ENCODE measurements around the gene SORD. TPM values are rescaled to one million over a fixed set of nuclear protein-coding genes. Genes with fewer than 3 reads are reported as not detected.
A peak's percentile ranks its signal among the peaks of the same experiment; 100 is the strongest.

Gene SORD
- total RNA-seq, 1 experiment from 2014 or later, result 123 TPM

DNA sequence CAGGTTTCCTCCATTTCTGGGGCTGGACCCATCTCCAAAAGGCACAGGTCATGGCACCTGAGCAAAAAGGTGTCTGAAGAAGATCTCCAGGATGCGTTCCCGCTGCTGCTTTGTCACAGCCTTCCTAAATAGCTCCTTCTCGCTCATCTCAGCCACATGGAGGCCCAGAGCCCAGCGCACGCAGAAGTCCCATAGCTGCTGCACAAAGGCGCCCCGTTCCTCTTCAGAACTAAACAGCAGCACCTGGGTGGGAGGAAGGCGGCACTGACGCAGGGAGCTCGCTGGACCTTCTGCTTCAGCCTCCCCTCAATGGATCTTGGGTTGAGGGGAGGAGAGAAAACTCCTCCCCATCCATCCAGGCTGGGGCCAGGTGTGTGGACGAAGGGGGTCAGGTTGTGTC, 82.6 kb downstream of the SORD start:
- DNase-seq (ENCODE audit: low read depth, low spot score), result no peak
- in situ Hi-C loops (cut with HindIII; ENCODE audit: low pct_unique_long_range_greater_than_20kb, low sequenced_read_pairs), result no loop called here

DNA sequence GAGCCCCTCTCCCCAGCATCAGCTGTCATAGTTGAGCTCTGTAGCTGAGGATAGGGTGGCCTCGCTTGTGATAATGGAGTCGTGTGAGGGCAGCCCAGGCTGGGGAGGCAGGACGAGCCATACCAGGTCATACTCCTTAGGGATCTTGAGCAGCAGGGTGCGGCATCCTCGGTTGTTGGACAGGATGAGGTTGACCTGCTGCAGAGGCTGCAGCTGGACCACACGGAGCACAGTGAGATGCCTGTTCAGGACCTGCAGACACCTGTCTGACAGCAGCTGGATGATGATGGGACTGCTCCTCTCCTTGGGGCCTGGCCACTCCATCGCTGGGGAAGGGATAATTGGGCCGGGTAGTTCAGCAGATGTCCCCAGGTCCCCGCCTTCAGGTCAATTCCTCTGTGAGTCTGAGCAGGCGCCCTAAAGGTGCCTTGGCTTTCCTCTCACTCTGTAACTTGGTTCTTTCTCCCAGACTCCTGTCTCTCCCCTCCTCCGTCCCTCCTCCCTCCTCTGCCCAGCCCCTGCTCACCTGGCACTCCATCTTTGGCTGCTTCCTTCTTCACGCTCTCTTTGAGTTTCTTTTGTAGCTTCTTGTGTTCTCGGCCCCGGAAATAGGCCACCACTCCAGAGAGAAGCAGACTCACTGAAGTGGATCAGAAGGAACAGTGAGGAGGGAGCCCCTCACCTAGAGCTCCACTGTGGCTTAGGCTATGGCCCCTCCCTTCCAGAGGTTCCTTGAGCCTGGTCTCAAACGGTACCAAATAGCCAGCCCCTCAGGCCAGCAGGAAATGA, 83.2 kb downstream of the SORD start:
- no peak for DNase-seq (ENCODE audit: low read depth, low spot score)
- in situ Hi-C loops (cut with HindIII; ENCODE audit: low pct_unique_long_range_greater_than_20kb, low sequenced_read_pairs), result no loop called here

DNA sequence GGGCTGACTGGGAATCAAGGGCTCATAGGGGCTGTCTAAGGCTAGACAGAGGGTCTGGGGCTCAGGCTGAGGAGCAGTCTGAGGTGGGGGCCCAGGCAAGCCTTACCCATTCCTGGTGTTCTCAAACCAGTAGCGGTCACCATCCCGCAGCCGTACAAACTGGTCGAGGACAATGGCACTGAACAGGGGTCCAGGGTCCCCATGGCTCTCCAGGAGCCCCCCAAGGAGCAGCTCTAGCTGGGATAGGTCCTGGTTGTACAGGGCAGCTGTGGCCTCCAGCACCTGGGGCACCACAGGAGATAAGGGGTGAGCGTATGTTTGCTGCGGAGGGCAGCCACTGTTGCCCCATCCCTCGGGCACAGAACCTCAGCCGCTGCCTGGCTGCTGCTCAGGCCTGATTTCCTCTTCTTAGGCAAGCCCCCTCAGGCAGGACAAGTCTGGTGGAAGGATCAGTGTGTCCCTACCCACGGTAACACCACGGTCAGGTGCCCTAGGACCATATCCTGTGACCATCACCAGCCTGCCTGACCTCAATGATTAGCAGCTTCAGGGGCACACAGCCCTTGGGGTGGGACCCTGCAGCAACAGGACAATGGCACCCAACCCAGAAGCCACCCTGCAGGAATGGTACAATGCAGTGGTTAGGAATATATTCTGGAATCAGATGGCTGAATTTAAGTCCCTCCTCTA, 85.1 kb downstream of the SORD start:
- in situ Hi-C loops (cut with HindIII; ENCODE audit: low pct_unique_long_range_greater_than_20kb, low sequenced_read_pairs), result no loop called here
- DNase-seq (ENCODE audit: low read depth, low spot score), result no peak

DNA sequence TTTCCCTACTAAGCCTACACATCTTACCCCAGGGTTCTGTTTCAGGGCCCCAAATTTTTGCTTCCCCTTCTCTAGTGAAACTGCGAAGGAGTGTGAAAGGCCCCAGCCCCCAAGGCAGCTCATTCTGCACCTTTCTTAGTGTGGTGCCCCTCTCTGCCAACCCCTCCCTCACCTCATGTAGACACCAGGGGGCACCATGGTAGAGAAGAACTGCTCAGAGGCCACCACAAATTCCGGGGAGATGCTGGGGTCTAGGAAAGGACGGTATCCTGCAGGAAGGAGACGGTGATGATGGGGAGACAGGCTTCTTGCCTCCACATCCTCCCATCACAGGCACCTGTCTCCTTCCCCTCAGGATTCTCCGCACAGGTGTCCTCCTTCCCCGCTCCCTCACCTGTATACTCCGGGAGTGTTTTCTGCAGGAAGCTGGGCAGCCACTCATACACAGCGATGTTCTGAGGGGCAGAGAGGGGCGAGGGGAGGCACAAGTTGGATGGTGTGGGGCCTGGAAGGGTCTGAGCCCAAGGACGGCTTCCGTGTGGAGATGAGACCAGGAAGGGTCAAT, 87.3 kb downstream of the SORD start:
- DNase-seq (ENCODE audit: low read depth, low spot score), result no peak
- in situ Hi-C loops (cut with HindIII; ENCODE audit: low pct_unique_long_range_greater_than_20kb, low sequenced_read_pairs), result no loop called here

DNA sequence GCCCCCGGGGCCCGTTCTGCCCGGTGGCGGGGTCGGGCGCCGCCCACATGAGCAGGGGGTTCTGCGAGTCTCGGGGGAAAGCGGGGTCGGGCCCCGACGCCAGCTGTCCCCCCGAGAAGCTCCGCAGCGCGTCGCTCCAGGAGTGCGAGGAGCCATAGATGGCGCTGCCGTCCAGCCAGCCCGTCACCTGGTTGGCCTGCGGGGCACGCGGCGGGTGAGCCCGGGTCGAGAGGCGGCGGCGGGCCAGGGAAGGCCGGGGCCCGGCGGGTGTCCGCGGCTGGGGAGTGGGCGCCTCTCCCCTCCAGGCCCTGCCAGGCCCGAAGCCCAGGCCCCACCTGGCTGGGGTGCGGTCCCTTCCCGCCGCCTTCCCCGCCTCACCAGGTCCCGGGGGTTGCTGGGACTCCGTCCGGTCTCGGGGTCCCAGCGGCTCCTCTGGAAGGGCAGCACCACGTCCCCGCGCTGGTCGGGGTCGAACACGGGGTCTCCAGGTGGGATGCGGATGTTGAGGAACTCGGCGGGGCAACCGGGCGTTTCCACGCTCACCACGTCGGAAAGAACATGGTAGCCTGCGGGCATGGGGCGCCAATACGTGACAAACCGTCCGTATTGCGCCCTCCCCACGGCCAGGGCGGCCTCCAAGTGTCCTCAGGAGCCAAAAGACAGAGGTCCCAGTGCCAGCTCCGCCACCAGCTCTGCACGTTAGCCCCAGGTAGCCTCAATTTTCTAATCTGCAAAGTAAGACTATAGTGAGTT, 88.6 kb downstream of the SORD start:
- no peak for DNase-seq (ENCODE audit: low read depth, low spot score)
- in situ Hi-C loops (cut with HindIII; ENCODE audit: low pct_unique_long_range_greater_than_20kb, low sequenced_read_pairs), result no loop called here

DNA sequence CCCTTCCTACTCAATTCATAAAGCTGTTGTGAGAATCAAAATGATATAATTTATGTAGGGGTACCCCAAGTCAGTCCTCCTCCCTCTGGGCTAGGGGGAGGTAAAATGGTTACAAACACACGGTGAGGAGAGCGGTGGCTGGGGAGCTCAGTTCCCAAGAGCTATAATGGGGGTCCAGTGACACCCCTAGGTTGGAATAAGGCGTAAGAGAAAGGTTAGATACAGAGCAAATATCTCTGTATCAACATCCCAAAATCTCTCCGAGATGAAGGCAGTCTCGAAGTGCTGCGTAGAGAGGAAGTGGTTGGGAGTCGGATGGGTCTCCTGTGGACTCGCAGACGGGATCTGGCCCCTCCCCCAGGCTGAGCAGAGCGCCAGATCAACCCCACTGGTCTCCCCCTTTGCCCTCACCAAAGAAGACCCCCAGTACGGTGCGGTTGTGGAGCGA, 89.2 kb downstream of the SORD start:
- in situ Hi-C loops (cut with HindIII; ENCODE audit: low pct_unique_long_range_greater_than_20kb, low sequenced_read_pairs), result no loop called here
- DNase-seq (ENCODE audit: low read depth, low spot score), result no peak

DNA sequence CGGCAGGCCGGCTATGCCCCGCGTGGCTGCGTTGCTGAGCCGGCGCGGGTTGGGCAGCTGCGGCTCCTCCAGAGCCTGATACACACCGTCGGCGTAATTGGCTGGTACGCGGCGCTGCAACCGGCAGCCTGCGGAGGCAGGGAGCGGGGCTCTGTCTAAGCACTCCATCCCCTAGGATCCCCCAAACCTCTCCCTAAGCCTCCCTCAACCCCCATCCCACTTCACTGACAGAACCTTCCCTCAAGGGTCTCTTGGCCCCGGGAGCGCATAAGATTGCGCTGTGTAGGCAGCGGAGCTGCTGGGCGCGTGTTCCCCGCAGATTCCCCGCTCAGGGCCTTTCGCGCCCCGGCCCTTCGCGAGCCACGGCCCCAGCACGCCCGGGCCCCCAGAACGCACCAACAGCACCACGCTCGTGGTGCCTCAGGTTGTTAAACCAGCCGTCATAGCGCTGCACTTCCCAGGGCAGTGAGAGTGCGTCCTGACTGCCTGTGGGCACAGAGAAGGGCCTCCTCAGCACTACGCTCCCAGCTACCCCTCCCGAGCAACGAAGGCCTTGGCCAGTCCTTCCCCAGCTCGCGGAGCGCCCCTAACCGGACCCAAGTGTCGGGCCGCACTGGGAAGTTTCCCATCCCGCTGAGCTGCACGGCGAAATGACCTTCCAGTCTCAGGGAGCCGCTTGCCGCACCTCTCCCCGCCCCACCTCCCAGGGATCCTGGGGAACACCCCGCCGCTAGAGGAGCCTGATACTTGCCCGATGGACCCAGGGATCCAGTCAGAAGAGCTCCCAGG, 89.8 kb downstream of the SORD start:
- no peak for DNase-seq (ENCODE audit: low read depth, low spot score)
- in situ Hi-C loops (cut with HindIII; ENCODE audit: low pct_unique_long_range_greater_than_20kb, low sequenced_read_pairs), result no loop called here

DNA sequence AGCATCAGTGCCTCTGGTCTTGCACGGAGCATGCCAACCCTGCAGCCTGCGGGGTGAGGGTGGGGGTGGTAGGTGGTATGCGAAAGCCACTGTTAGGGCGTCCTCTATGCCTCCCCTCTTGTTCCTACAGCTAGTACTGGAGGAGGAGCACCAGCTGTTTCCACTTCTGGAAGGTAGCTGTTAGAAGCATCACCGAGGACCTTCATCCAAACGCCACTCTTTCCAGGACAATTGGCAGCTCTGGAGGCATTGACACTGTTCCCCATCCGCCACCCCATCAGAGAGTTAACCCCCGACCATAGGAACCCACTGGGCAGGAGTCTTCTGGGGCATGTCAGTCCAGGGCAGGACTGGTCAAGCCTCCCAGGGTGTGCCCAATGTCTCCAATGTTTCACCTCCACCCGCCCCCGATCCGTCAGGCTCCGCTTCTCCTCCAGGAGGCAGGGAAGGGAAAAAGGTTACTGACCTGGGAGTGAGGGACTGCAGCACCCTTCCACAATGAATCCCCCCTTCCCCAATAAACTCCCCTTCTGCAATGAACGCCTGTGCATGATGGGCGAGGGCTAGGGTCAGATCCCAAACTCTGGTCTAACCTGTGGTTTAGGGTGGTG, 90.5 kb downstream of the SORD start:
- no peak for DNase-seq (ENCODE audit: low read depth, low spot score)
- in situ Hi-C loops (cut with HindIII; ENCODE audit: low pct_unique_long_range_greater_than_20kb, low sequenced_read_pairs), result no loop called here

DNA sequence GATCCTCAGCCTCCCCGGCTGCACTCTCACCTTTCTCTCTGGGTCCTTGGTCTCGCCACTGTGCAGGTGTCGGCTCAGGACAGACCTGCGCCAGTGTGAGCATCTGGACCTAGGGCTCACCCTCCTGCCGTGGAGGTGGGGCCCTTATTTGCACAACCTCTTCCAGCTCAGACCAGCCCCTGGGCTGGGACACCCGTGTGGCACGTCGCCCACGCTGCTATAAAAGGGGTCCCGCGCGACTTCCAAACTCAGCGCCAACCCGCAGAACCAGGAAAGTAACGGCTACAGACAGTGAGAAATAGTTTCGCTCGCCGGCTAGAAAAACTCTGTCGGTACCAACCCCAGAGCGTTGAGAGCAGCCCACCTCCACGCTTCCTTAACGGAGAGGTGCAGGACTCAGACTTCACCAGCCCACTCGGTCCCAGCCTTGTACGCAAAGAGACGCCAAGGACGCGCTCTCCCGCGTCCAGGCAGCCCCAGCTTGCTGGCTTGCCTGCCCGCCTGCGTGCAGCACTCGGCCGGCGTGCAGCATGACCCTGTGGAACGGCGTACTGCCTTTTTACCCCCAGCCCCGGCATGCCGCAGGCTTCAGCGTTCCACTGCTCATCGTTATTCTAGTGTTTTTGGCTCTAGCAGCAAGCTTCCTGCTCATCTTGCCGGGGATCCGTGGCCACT, 91.2 kb downstream of the SORD start, which contains the start of the genes DUOX2 and DUOXA2:
Gene DUOX2 (minus strand): TSS at position 97 of the 675 bp plus-strand sequence. CDS start 761 bp downstream, outside the sequence.
Gene DUOXA2 (plus strand): TSS at position 251 of the 675 bp plus-strand sequence. CDS start 280 bp downstream, at position 531.
- in situ Hi-C loops (cut with HindIII; ENCODE audit: low pct_unique_long_range_greater_than_20kb, low sequenced_read_pairs), result no loop called here
- no peak for DNase-seq (ENCODE audit: low read depth, low spot score)

DNA sequence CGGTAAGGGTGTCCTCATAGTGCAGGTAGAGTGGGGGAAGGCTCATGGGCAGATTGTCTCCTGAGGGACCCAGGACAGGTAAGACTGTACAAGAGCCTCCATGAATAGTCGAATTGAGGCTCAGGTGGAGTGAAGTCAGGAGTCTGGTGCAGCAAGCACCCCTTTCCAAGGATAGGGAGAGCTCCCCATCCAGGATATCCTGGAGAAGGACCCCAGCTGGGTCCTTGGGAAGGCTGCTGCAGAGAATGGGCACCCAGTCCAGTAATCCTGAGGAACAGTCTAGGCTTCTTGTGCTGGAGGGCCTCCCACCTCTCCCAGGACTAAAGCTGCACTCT, 91.7 kb downstream of the SORD start:
- no peak for DNase-seq (ENCODE audit: low read depth, low spot score)
- in situ Hi-C loops (cut with HindIII; ENCODE audit: low pct_unique_long_range_greater_than_20kb, low sequenced_read_pairs), result no loop called here

DNA sequence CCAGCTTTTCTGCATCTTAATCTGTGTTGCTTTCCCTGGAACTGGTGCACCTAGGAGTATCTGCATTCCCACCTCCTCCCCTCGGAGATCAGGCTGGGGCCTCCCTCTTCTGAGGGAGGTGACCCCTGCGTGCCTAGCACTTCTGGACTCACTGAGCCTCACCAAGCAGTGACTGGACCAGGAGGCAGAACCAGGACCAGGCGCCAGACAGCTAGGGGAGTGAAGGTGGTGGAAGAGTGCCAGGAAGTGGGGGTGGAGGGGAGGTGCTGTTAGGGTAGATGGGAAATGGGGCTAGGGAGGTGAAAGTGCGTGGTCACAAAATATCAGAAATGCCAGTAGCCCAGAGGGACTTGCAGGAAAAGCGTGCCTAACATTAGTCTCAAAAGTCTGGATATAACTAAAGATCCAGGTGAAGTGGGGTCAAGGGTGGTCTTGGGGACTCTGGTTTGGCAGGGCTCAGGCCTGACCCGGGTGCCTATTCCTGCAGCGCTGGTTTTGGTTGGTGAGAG, 92.4 kb downstream of the SORD start:
- in situ Hi-C loops (cut with HindIII; ENCODE audit: low pct_unique_long_range_greater_than_20kb, low sequenced_read_pairs), result no loop called here
- DNase-seq (ENCODE audit: low read depth, low spot score), result no peak

DNA sequence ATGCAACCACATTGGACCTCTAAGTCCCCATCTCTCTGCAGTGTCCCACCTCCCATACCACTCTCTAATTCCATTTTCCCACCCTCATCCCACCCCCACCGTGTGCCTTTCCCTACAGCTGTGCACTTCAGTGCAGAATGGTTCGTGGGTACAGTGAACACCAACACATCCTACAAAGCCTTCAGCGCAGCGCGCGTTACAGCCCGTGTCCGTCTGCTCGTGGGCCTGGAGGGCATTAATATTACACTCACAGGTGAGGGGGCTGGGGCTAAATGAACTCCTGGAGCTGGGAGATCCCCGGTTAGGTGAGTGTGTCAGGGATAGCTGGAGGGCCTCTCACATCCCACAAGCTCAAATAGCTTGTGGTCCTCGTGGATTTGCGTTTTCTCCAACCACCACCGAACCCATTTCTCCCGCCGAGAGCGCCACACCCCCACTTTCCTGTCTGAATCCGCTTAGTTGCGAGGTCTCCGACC, 93.0 kb downstream of the SORD start:
- no peak for DNase-seq (ENCODE audit: low read depth, low spot score)
- in situ Hi-C loops (cut with HindIII; ENCODE audit: low pct_unique_long_range_greater_than_20kb, low sequenced_read_pairs), result no loop called here

DNA sequence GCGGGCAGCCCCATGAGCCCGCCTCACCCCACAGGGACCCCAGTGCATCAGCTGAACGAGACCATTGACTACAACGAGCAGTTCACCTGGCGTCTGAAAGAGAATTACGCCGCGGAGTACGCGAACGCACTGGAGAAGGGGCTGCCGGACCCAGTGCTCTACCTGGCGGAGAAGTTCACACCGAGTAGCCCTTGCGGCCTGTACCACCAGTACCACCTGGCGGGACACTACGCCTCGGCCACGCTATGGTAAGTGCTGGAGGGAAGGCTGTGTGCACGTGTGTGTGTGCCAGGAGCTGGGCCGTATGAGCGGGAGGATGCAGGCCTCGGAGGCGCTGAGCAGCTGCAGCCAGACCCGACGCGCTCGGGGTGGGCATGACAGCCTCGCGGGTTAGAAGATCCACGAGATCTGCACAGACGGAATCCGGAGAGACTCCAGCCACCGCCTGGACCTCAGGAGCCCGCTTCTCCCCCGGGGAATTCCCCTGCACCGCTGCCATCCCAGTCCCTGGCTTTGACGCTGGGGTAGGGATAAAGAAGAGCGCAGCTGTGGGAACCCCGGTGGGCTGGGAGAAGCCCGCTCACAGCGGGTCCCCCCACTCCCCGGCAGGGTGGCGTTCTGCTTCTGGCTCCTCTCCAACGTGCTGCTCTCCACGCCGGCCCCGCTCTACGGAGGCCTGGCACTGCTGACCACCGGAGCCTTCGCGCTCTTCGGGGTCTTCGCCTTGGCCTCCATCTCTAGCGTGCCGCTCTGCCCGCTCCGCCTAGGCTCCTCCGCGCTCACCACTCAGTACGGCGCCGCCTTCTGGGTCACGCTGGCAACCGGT, 93.7 kb downstream of the SORD start:
- in situ Hi-C loops (cut with HindIII; ENCODE audit: low pct_unique_long_range_greater_than_20kb, low sequenced_read_pairs), result no loop called here
- no peak for DNase-seq (ENCODE audit: low read depth, low spot score)

DNA sequence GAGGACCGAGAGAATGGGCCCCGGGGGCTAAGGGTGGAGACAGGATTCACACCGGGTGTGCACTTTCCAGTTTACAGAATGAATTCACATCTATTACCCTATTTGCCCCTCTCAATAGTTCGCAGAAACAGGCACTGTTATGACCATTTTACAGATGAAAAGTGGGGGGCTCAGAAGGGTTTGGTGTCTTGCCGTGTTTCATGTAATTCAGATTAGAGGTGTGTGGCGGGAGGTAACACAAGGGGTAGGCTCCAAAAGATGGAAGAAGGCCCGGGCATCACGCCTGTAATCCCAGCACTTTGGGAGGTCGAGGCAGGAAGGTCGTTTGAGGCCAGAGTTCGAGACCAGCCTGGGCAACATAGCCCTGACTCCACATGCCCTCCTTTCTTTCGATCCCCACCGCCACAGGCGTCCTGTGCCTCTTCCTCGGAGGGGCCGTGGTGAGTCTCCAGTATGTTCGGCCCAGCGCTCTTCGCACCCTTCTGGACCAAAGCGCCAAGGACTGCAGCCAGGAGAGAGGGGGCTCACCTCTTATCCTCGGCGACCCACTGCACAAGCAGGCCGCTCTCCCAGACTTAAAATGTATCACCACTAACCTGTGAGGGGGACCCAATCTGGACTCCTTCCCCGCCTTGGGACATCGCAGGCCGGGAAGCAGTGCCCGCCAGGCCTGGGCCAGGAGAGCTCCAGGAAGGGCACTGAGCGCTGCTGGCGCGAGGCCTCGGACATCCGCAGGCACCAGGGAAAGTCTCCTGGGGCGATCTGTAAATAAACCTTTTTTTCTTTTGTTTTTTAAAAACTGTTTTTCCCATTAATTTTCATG, 94.5 kb downstream of the SORD start:
- in situ Hi-C loops (cut with HindIII; ENCODE audit: low pct_unique_long_range_greater_than_20kb, low sequenced_read_pairs), result no loop called here
- DNase-seq (ENCODE audit: low read depth, low spot score), result no peak

DNA sequence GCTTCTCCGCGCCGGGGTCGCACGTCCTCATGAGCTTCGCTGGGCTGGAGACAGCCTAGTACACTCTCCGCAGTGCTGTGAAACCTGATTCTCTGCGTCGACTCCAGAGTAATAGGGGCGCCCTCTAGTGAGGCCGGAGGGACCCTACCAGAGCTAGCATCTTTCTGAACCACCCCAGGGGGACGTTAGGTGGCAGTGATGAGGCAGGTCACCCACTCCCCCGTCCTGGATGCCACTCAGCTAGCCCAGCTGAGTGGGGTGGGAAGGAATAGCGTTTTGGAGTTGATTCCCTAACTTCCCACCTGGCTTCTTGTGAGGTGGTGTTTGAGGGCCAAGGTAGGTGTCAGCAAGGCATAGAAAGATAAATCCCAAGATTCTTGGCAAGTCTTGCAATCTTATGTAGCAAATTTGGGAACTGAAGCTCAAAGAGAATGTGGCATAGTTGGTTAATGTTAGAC, 95.2 kb downstream of the SORD start:
- peak; percentile 89 for DNase-seq (ENCODE audit: low read depth, low spot score)
- in situ Hi-C loops (cut with HindIII; ENCODE audit: low pct_unique_long_range_greater_than_20kb, low sequenced_read_pairs), result no loop called here
